Testis (tissue), 2 donors: ENCODE measurements around the gene ANAPC4.

Source experiments
- POLR2A ChIP-seq: fragments of 450-650 bp; IDR thresholded peaks from one replicate; pipeline ENCODE4 v1.6.1; 2017; ENCODE audit warnings: antibody characterized with exemption, mild to moderate bottlenecking, moderate library complexity
- TF ChIP-seq, protein P1 (sequence below), 3 experiments: fragments of 450-650 bp in 2 of 3; fragments of 200-600 bp in 1 of 3; sonication (generic) in 1 of 3; IDR thresholded peaks; one replicate each; pipeline ENCODE4 v1.5.1; 2016 to 2019; ENCODE audit warnings: antibody characterized with exemption in 3 of 3, mild to moderate bottlenecking in 2 of 3, moderate library complexity in 1 of 3

DNA sequence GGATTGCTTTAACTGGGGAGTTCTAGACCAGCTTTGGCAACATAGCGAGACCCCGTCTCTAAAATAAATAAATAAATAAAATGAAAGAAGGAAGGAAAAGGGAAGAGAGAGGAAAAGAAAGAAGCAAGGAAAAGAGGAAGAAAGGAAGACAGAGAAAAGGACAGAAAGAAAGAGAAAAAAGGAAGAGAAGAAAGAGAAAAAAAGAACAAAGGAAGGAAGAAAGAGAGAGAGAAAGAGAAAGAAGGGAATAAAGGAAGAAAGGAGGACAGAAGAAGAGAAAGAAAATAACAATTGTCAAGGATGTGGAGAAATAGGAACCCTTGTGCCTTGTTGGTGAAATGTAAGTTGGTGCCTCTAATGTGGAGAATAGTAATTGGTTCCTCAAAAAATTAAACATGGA lies 74.6 kb downstream of the ANAPC4 start:
- TF ChIP-seq POLR2A, result no peak
- TF ChIP-seq, protein P1, sequence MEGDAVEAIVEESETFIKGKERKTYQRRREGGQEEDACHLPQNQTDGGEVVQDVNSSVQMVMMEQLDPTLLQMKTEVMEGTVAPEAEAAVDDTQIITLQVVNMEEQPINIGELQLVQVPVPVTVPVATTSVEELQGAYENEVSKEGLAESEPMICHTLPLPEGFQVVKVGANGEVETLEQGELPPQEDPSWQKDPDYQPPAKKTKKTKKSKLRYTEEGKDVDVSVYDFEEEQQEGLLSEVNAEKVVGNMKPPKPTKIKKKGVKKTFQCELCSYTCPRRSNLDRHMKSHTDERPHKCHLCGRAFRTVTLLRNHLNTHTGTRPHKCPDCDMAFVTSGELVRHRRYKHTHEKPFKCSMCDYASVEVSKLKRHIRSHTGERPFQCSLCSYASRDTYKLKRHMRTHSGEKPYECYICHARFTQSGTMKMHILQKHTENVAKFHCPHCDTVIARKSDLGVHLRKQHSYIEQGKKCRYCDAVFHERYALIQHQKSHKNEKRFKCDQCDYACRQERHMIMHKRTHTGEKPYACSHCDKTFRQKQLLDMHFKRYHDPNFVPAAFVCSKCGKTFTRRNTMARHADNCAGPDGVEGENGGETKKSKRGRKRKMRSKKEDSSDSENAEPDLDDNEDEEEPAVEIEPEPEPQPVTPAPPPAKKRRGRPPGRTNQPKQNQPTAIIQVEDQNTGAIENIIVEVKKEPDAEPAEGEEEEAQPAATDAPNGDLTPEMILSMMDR (IDR thresholded peaks at IDR 0.05), result no peak
